SK-N-SH (cell line): ENCODE measurements around the gene AVPR1B. TPM values are rescaled to one million over a fixed set of nuclear protein-coding genes. Genes with fewer than 3 reads are reported as not detected.

Source experiments
- CTCF ChIA-PET: fragments of 300-600, 350-600 bp; formaldehyde crosslinking; extraction: SDS; loops from one replicate; lab custom pipeline; 2021; lab: Yijun Ruan, JAX
- POLR2A ChIA-PET: fragments of 350-600 bp; sonication (Branson Sonifier 250); formaldehyde crosslinking; extraction: SDS; loops from one replicate; lab custom pipeline; 2020; ENCODE audit warnings: antibody characterized with exemption, inconsistent platforms; lab: Yijun Ruan, JAX
- DNase-seq: peaks from one replicate; pipeline ENCODE4 v3.0.0; 2012
- H2AFZ ChIP-seq: fragments of 200-600 bp; sonication (generic); 2 replicates; pipeline ENCODE4 v1.8.1; 2016; ENCODE audit warnings: antibody characterized with exemption, mild to moderate bottlenecking, low read depth
- H3F3A ChIP-seq: fragments of 200-600 bp; sonication (generic); replicated peaks from 2 replicates; pipeline ENCODE3; 2016; ENCODE audit warnings: antibody characterized with exemption, mild to moderate bottlenecking; ENCODE audit not compliant: insufficient read depth
- H3K27ac ChIP-seq, 2 experiments: fragments of 200-500 bp in 1 of 2; fragments of 200-600 bp in 1 of 2; sonication (Bioruptor generic) in 1 of 2; sonication (generic), shearing (Covaris generic) in 1 of 2; 2 replicates each; pipeline versions ENCODE4 v1.5.1 to v1.6.1; 2014 to 2016; ENCODE audit warnings: low read depth in 2 of 2, inconsistent platforms in 1 of 2, low read length in 1 of 2, mild to moderate bottlenecking in 1 of 2, mixed read lengths in 1 of 2
- H3K27me3 ChIP-seq: fragments of 200-600 bp; sonication (generic), shearing (Covaris generic); 2 replicates; pipeline ENCODE4 v1.6.1; 2016; ENCODE audit warnings: mixed run types; ENCODE audit not compliant: insufficient read depth
- H3K36me3 ChIP-seq, 2 experiments: fragments of 200-500 bp in 1 of 2; fragments of 200-600 bp in 1 of 2; sonication (Bioruptor generic) in 1 of 2; sonication (generic) in 1 of 2; replicated peaks in 1 of 2; 2 replicates each; pipeline versions ENCODE3 to v1.5.1; 2014 to 2016; ENCODE audit warnings: low read length in 1 of 2, mild to moderate bottlenecking in 1 of 2; ENCODE audit not compliant: insufficient read depth in 2 of 2, control insufficient read depth in 1 of 2
- H3K4me1 ChIP-seq, 2 experiments: fragments of 200-500 bp in 1 of 2; fragments of 200-600 bp in 1 of 2; sonication (Bioruptor generic) in 1 of 2; sonication (generic), shearing (Covaris generic) in 1 of 2; 2 replicates each; pipeline versions ENCODE4 v1.5.1 to v1.6.1; 2014 to 2016; ENCODE audit warnings: low read depth in 1 of 2, low read length in 1 of 2, mixed run types in 1 of 2; ENCODE audit not compliant: insufficient read depth in 2 of 2, control insufficient read depth in 1 of 2
- H3K4me2 ChIP-seq: fragments of 200-600 bp; sonication (generic), shearing (Covaris generic); 2 replicates; pipeline ENCODE4 v1.6.1; 2017; ENCODE audit warnings: mixed run types
- H3K4me3 ChIP-seq, 2 experiments: fragments of 200-500 bp in 1 of 2; fragments of 200-600 bp in 1 of 2; sonication (Bioruptor generic) in 1 of 2; sonication (generic), shearing (Covaris generic) in 1 of 2; 2 replicates each; pipeline versions ENCODE4 v1.5.1 to v1.8.1; 2014 to 2016; ENCODE audit warnings: low read depth in 2 of 2, inconsistent platforms in 1 of 2, low read length in 1 of 2, mild to moderate bottlenecking in 1 of 2, mixed read lengths in 1 of 2, moderate library complexity in 1 of 2
- H3K79me2 ChIP-seq: fragments of 200-600 bp; sonication (generic); 2 replicates; pipeline ENCODE4 v1.8.1; 2017; ENCODE audit warnings: mild to moderate bottlenecking; ENCODE audit not compliant: insufficient read depth
- H3K9ac ChIP-seq: fragments of 200-600 bp; sonication (generic); 2 replicates; pipeline ENCODE4 v1.6.1; 2017; ENCODE audit warnings: mixed run types
- H3K9me2 ChIP-seq: fragments of 200-600 bp; sonication (generic); 2 replicates; pipeline ENCODE4 v1.6.1; 2017; ENCODE audit warnings: mixed run types
- H3K9me3 ChIP-seq: fragments of 200-600 bp; sonication (generic); 2 replicates; pipeline ENCODE4 v1.6.1; 2017; ENCODE audit warnings: mixed run types, mild to moderate bottlenecking, moderate library complexity
- H4K20me1 ChIP-seq: fragments of 200-600 bp; sonication (generic); 2 replicates; pipeline ENCODE4 v1.6.1; 2017; ENCODE audit warnings: mild to moderate bottlenecking, mixed run types; ENCODE audit not compliant: insufficient read depth
- CHD2 ChIP-seq: fragments of 150-350 bp; IDR thresholded peaks from 2 replicates; pipeline ENCODE4 v1.6.1; 2018; ENCODE audit warnings: low read length; ENCODE audit not compliant: partially characterized antibody
- CTCF ChIP-seq: fragments of 200-600 bp; sonication (generic); IDR thresholded peaks from 2 replicates; pipeline ENCODE4 v1.6.1; 2017; ENCODE audit warnings: antibody characterized with exemption, mild to moderate bottlenecking, moderate library complexity
- EP300 ChIP-seq, 2 experiments: IDR thresholded peaks; 2 replicates each; pipeline versions ENCODE4 v1.4.0 to v1.6.1; 2012; ENCODE audit warnings: borderline replicate concordance in 1 of 2, low read depth in 1 of 2, low read length in 1 of 2
- GABPA ChIP-seq: IDR thresholded peaks from 2 replicates; pipeline ENCODE4 v1.4.0; 2012; ENCODE audit warnings: low read depth, mild to moderate bottlenecking
- JUND ChIP-seq: IDR thresholded peaks from 2 replicates; pipeline ENCODE4 v1.4.0; 2012
- NFIC ChIP-seq: IDR thresholded peaks from 2 replicates; pipeline ENCODE4 v1.4.0; 2012; ENCODE audit warnings: borderline replicate concordance
- NRF1 ChIP-seq: IDR thresholded peaks from 2 replicates; pipeline ENCODE4 v1.6.1; 2012; ENCODE audit warnings: low read depth, mild to moderate bottlenecking, low read length
- PBX3 ChIP-seq: IDR thresholded peaks from 2 replicates; pipeline ENCODE4; 2012
- REST ChIP-seq: IDR thresholded peaks from 2 replicates; pipeline ENCODE4 v1.6.1; 2012; ENCODE audit warnings: mild to moderate bottlenecking, low read depth, low read length, moderate library complexity
- SIN3A ChIP-seq: IDR thresholded peaks from 2 replicates; pipeline ENCODE4 v1.6.1; 2012; ENCODE audit warnings: low read depth, mild to moderate bottlenecking, low read length, moderate library complexity, borderline replicate concordance
- SMC3 ChIP-seq: IDR thresholded peaks from 2 replicates; pipeline ENCODE4 v1.6.1; 2012; ENCODE audit warnings: low read depth, low read length, improper control_type of control experiment
- USF1 ChIP-seq: IDR thresholded peaks from 2 replicates; pipeline ENCODE4 v1.4.0; 2012; ENCODE audit warnings: low read depth, borderline replicate concordance
- USF2 ChIP-seq: fragments of 150-350 bp; IDR thresholded peaks from 2 replicates; pipeline ENCODE4 v1.6.1; 2017; ENCODE audit warnings: antibody characterized with exemption, low read length, low read depth, borderline replicate concordance
- YY1 ChIP-seq: IDR thresholded peaks from 2 replicates; pipeline ENCODE4 v1.4.0; 2012; ENCODE audit warnings: low read depth, mild to moderate bottlenecking
- WGBS: methylation state at CpG from one replicate; pipeline ENCODE4 v1.1.6; 2017; ENCODE audit warnings: low lambda C conversion rate; 5-methylcytosine and 5-hydroxymethylcytosine counted together
- polyA plus RNA-seq, 3 experiments: library from polyadenylated mRNA; depleted of rRNA; stranded (reverse); fragments of >200 nt; gene quantifications; 2 replicates each; pipeline ENCODE4 v1.2.3, GENCODE V29; 2012

AVPR1B gene
- polyA plus RNA-seq, 1 of the 3 experiments (the other 2 are of a cell fraction), result not detected

- TF ChIP-seq USF1 (no peak), JUND (no peak)
These were observed 14.8 kb downstream of the AVPR1B start (continued) for GRCh38 chr1:206102292-206102936.

- Histone ChIP-seq H3K9ac (no peak overlapping the region), H4K20me1 (no peaks in the 10 kb centered on the region), H3K79me2 (no peaks in the 10 kb centered on the region), H2AFZ (no peak overlapping the region), H3K4me1 (peaks cover 0 to 8% of the 10 kb centered on the region in 2 experiments; a peak in 1 of 4 replicates), H3K9me2 (no peaks in the 10 kb centered on the region), H3K27me3 (no peaks in the 10 kb centered on the region), H3F3A (no peaks in the 10 kb centered on the region), H3K4me3 (no peak overlapping the region), H3K27ac (no peak overlapping the region), H3K4me2 (no peak overlapping the region), H3K9me3 (no peaks in the 10 kb centered on the region), H3K36me3 (no peaks in the 10 kb centered on the region)
- POLR2A ChIA-PET, result no interaction called here
- no peak for DNase-seq
- CTCF ChIA-PET, result interaction anchor here (0.9 to 13.9 kb wide), 5 partner anchors 70 to 310 kb away, joined by 4 to 248 read pairs (median 6); no protein-coding TSS in a partner anchor
- 43% methylated on average over 5 of the region's 6 CpGs for WGBS
- no peak for TF ChIP-seq USF1
- no peak for TF ChIP-seq SIN3A
- TF ChIP-seq SMC3, result no peak
- no peak for TF ChIP-seq CTCF
- TF ChIP-seq NFIC, result no peak
- TF ChIP-seq USF2, result no peak
- no peak for TF ChIP-seq NRF1
- TF ChIP-seq GABPA, result no peak
- TF ChIP-seq EP300 (IDR thresholded peaks at IDR 0.05; ENCODE audit: borderline replicate concordance in 1 of 2, low read depth in 1 of 2, low read length in 1 of 2), result no peak
- no peak for TF ChIP-seq CHD2
- TF ChIP-seq PBX3, result no peak
- TF ChIP-seq REST, result no peak
- no peak for TF ChIP-seq YY1
These were observed 15.7 kb downstream of the AVPR1B start for GRCh38 chr1:206101351-206102045.
